ENCODE results near the gene RAD23A.

DNA sequence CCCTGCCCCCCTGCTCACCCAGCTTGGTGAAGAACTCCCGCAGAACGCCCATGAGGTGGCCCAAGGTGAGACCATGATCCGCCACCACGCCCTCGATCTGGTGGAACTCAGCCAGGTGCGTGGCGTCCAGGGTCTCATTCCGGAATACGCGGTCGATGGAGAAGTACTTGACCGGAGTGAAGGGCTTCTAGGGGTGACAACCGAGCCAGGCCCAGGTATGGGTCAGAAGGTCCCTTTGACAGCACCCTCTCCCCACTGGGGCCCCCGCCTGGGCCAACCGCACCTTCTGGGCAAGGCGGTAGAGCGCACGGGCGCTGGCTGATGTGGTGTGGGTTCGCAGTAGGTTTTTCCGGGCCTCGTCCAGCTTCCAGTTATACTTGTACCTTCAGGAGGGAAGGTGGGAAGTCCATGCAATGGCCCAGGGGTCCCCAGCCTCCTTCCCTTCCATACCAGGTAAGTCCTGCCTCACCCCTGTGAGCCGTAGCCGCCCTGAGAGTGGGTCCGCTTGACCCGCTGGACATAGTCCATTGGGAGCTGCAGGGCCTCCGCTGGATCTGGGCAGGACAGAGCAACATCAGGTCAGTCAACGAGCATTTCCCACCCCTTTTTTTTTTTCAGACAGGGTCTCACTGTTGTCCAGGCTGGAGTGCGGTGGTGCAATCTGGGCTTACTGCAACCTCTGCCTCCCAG is 20.9 kb upstream of the RAD23A start:
- TF ChIP-seq CTCF (IDR thresholded peaks at IDR 0.05) = no peak
- no peak for TF ChIP-seq PHF8 (IDR thresholded peaks at IDR 0.05; ENCODE audit: borderline replicate concordance, low read depth)
- TF ChIP-seq E2F6 (IDR thresholded peaks at IDR 0.05; ENCODE audit: borderline replicate concordance, low read depth) = no peak
- TF ChIP-seq RNF2 (IDR thresholded peaks at IDR 0.05; ENCODE audit: borderline replicate concordance, low read depth) = no peak
- no peak for TF ChIP-seq EP300 (IDR thresholded peaks at IDR 0.05)
- TF ChIP-seq CEBPB (IDR thresholded peaks at IDR 0.05) = no peak
- TF ChIP-seq POLR2A (IDR thresholded peaks at IDR 0.05; ENCODE audit: low read length) = no peak
- TF ChIP-seq RAD21 (conservative IDR thresholded peaks at IDR 0.05 in 1 of 2, IDR thresholded peaks at IDR 0.05 in 1 of 2) = no peak
- TF ChIP-seq, protein P1, sequence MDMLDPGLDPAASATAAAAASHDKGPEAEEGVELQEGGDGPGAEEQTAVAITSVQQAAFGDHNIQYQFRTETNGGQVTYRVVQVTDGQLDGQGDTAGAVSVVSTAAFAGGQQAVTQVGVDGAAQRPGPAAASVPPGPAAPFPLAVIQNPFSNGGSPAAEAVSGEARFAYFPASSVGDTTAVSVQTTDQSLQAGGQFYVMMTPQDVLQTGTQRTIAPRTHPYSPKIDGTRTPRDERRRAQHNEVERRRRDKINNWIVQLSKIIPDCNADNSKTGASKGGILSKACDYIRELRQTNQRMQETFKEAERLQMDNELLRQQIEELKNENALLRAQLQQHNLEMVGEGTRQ (IDR thresholded peaks at IDR 0.05) = no peak

Data from A549 (cell line).